ENCODE measurements around the gene GPR17. TPM values are rescaled to one million over a fixed set of nuclear protein-coding genes. Genes with fewer than 3 reads are reported as not detected.

The GPR17 gene
- total RNA-seq, 1 experiment from 2014 or later = not detected

DNA sequence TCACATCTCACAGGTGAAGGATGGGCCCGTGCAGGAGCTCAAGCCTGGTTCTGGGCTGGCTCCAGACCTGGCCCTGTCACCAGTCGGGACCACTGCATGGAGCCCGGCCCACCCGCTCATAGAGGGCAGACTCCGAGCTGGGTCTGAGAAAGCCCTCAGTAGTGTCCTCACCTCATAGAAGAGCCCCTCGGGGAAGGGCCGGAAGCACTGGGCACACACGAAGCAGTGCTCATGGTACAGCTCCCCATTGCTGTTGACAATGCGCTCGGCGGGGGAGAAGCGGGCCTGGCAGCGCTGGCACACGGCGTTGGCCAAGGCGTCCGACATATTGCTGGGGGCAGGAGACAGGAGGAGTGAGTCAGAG is 11.3 kb downstream of the GPR17 start:
- Mint-ChIP-seq H3K4me3 (ENCODE audit: unreplicated experiment) (no peak overlapping the region), H3K36me3 (ENCODE audit: insufficient read depth, unreplicated experiment) (no peaks in the 10 kb centered on the region), H3K9me3 (ENCODE audit: unreplicated experiment) (no peaks in the 10 kb centered on the region), H3K27me3 (ENCODE audit: insufficient read depth, unreplicated experiment) (no peaks in the 10 kb centered on the region), H3K27ac (ENCODE audit: low read depth, unreplicated experiment) (no peak overlapping the region), H3K4me1 (ENCODE audit: insufficient read depth, unreplicated experiment) (no peaks in the 10 kb centered on the region)
- no TSS peak for BruUV-seq (replicated peaks)
- no peak for DNase-seq (ENCODE audit: unreplicated experiment)
- CTCF ChIA-PET = no interaction called here
- intact Hi-C loops (cut with micrococcal nuclease) = no loop called here
- TF ChIP-seq, protein P1, sequence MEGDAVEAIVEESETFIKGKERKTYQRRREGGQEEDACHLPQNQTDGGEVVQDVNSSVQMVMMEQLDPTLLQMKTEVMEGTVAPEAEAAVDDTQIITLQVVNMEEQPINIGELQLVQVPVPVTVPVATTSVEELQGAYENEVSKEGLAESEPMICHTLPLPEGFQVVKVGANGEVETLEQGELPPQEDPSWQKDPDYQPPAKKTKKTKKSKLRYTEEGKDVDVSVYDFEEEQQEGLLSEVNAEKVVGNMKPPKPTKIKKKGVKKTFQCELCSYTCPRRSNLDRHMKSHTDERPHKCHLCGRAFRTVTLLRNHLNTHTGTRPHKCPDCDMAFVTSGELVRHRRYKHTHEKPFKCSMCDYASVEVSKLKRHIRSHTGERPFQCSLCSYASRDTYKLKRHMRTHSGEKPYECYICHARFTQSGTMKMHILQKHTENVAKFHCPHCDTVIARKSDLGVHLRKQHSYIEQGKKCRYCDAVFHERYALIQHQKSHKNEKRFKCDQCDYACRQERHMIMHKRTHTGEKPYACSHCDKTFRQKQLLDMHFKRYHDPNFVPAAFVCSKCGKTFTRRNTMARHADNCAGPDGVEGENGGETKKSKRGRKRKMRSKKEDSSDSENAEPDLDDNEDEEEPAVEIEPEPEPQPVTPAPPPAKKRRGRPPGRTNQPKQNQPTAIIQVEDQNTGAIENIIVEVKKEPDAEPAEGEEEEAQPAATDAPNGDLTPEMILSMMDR (IDR thresholded peaks at IDR 0.05; ENCODE audit: unreplicated experiment) = no peak
- POLR2A ChIA-PET = no interaction called here

DNA sequence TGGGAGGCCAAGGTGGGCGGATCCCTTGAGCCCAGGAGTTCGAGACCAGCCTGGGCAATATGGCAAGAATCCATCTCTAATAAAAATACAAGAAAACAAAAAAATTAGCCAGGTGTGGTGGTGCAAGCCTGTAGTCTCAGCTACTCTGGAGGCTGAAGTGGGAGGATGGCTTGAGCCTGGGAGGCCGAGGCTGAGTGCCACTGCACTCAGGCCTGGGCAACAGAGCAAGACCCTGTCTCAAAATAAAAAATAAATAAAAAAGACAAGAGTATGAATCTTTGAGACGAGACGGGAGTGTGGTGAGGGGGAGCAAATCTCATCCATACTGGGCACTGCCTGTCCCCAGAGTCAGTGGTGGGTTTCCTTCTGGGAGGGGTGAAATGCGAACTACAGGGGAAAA is 12.2 kb downstream of the GPR17 start:
- CTCF ChIA-PET = no interaction called here
- H3K4me3 Mint-ChIP-seq (ENCODE audit: unreplicated experiment) = no peak overlapping the region
- H3K9me3 Mint-ChIP-seq (ENCODE audit: unreplicated experiment) = no peaks in the 10 kb centered on the region
- intact Hi-C loops (cut with micrococcal nuclease) = no loop called here
- H3K27me3 Mint-ChIP-seq (ENCODE audit: insufficient read depth, unreplicated experiment) = no peaks in the 10 kb centered on the region
- POLR2A ChIA-PET = no interaction called here
- TF ChIP-seq, protein P1 (IDR thresholded peaks at IDR 0.05; ENCODE audit: unreplicated experiment) = no peak
- H3K36me3 Mint-ChIP-seq (ENCODE audit: insufficient read depth, unreplicated experiment) = no peaks in the 10 kb centered on the region
- DNase-seq (ENCODE audit: unreplicated experiment) = no peak
- no TSS peak for BruUV-seq (replicated peaks)
- no peaks in the 10 kb centered on the region for H3K4me1 Mint-ChIP-seq (ENCODE audit: insufficient read depth, unreplicated experiment)
- no peak overlapping the region for H3K27ac Mint-ChIP-seq (ENCODE audit: low read depth, unreplicated experiment)

DNA sequence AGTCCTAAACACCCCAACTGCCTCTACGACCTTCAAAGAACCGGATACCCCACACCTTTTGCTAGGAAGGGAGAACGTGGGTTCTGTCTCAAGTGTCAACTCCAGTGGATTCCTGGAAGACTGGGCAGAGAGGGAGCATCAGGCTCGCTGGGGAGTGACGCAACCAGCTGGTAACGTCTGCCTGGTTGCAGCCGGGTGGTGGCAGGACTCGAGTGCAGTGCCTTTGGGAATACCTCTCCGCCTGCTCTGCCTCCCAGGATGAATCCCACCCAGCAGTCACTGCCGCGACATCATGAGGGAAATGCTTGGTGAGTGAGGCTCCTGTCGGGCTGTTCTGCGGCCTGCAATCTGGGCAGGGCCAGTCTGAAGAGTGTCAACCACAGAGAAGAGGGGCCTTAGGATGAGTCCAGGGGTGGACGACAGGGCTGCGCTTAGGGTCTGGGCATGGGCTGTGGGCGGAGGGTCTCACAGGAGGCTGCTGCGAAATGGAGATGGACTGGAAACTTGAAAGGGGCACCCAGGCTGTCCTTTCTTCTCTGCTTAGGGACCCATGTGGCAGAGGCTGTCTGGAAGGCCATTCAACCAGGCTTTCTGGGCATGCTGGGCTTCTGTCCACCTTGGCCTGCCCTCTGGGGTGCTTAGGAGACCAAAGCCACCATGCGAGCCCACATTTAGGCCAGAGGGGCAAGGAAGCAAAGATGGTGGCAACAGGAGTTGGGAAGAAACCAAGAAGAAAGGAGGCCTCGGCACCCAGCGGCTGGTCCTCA is 12.9 kb downstream of the GPR17 start:
- no peak overlapping the region for H3K4me3 Mint-ChIP-seq (ENCODE audit: unreplicated experiment)
- H3K4me1 Mint-ChIP-seq (ENCODE audit: insufficient read depth, unreplicated experiment) = no peaks in the 10 kb centered on the region
- H3K27ac Mint-ChIP-seq (ENCODE audit: low read depth, unreplicated experiment) = no peak overlapping the region
- CTCF ChIA-PET = no interaction called here
- intact Hi-C loops (cut with micrococcal nuclease) = no loop called here
- no peaks in the 10 kb centered on the region for H3K27me3 Mint-ChIP-seq (ENCODE audit: insufficient read depth, unreplicated experiment)
- no peaks in the 10 kb centered on the region for H3K9me3 Mint-ChIP-seq (ENCODE audit: unreplicated experiment)
- no TSS peak for BruUV-seq (replicated peaks)
- TF ChIP-seq, protein P1 (IDR thresholded peaks at IDR 0.05; ENCODE audit: unreplicated experiment) = no peak
- no peak for DNase-seq (ENCODE audit: unreplicated experiment)
- POLR2A ChIA-PET = no interaction called here
- H3K36me3 Mint-ChIP-seq (ENCODE audit: insufficient read depth, unreplicated experiment) = no peaks in the 10 kb centered on the region

DNA sequence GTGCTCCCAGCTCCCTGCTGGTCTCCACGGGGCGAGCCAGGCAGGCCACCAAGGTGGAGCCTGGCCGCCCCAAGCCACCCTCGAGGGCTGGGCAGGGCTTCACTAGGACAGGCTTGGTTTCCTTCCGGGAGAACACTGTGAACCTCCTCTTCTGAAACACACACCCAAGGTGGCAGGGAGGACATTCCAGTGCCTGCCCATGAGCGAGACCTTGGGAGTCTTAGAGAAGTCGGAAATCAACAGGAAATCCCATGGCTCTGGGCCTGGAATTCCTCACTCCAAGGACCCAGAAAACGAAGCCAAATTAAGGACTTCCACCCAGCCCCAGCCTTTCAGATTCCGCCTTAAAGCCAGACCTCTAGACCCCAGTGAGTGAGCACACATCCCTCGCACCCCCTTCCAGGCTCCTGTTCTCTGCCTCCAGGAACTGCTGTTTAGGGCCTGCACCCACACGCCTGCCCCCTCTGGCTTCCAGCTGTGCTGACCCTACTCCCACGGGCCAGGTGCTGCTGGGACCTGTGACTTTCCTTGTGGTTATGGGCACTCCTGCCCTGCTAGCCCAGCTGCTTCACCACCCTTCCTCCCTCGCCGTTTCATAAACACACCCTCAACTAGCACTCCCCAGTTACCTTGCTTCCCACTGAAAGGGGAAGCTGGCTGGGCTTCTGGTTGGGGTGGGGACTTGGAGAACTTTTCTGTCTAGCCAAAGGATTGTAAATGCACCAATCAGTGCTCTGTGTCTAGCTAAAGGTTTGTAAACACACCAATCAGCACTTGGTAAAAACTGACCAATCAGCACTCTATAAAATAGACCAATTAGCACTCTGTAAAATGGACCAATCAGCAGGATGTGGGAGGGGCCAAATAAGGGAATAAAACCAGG is 13.7 kb downstream of the GPR17 start:
- no peaks in the 10 kb centered on the region for H3K4me1 Mint-ChIP-seq (ENCODE audit: insufficient read depth, unreplicated experiment)
- intact Hi-C loops (cut with micrococcal nuclease) = no loop called here
- no peaks in the 10 kb centered on the region for H3K9me3 Mint-ChIP-seq (ENCODE audit: unreplicated experiment)
- TF ChIP-seq, protein P1 (IDR thresholded peaks at IDR 0.05; ENCODE audit: unreplicated experiment) = no peak
- ChIA-PET CTCF (no interaction called here), POLR2A (interaction anchor here (0.6 kb wide), 1 partner anchor 158 kb away, joined by 3 read pairs; no protein-coding TSS in a partner anchor)
- H3K27me3 Mint-ChIP-seq (ENCODE audit: insufficient read depth, unreplicated experiment) = no peaks in the 10 kb centered on the region
- no peak overlapping the region for H3K27ac Mint-ChIP-seq (ENCODE audit: low read depth, unreplicated experiment)
- BruUV-seq (replicated peaks) = no TSS peak
- H3K36me3 Mint-ChIP-seq (ENCODE audit: insufficient read depth, unreplicated experiment) = no peaks in the 10 kb centered on the region
- no peak overlapping the region for H3K4me3 Mint-ChIP-seq (ENCODE audit: unreplicated experiment)
- DNase-seq (ENCODE audit: unreplicated experiment) = no peak
